ENCODE measurements around the gene ATOH8. TPM values are rescaled to one million over a fixed set of nuclear protein-coding genes. Genes with fewer than 3 reads are reported as not detected.

ATOH8 gene
- total RNA-seq, 4 donors from 2014 or later = 39.8 to 137 (median 61.9) TPM

DNA sequence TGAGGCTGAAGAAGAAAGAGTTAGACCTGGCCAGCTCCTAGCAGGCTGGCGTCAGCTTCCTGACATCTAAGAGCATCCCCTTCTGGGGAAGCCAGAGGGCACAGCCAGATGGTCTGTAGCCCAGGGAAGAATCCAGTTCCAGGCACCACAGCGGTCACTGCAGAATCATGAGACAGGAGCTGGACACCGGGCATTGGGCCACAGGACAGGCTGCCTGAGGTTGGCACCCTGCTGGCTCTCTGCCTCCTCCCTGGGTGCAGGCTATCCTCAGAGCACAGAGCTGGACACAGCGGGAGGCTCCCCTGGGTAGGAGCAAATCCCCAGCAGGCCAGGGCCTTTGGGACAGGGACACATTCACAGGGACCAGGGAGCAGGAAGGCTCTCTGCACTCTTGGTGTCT is 19.8 kb upstream of the ATOH8 start:
- TF ChIP-seq, protein P1, sequence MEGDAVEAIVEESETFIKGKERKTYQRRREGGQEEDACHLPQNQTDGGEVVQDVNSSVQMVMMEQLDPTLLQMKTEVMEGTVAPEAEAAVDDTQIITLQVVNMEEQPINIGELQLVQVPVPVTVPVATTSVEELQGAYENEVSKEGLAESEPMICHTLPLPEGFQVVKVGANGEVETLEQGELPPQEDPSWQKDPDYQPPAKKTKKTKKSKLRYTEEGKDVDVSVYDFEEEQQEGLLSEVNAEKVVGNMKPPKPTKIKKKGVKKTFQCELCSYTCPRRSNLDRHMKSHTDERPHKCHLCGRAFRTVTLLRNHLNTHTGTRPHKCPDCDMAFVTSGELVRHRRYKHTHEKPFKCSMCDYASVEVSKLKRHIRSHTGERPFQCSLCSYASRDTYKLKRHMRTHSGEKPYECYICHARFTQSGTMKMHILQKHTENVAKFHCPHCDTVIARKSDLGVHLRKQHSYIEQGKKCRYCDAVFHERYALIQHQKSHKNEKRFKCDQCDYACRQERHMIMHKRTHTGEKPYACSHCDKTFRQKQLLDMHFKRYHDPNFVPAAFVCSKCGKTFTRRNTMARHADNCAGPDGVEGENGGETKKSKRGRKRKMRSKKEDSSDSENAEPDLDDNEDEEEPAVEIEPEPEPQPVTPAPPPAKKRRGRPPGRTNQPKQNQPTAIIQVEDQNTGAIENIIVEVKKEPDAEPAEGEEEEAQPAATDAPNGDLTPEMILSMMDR (IDR thresholded peaks at IDR 0.05; ENCODE audit: low read depth) = no peak

GRCh38 chr2:85734942-85735608 is 18.7 kb upstream of the ATOH8 start:
- TF ChIP-seq, protein P1 (IDR thresholded peaks at IDR 0.05; ENCODE audit: low read depth) = no peak

DNA sequence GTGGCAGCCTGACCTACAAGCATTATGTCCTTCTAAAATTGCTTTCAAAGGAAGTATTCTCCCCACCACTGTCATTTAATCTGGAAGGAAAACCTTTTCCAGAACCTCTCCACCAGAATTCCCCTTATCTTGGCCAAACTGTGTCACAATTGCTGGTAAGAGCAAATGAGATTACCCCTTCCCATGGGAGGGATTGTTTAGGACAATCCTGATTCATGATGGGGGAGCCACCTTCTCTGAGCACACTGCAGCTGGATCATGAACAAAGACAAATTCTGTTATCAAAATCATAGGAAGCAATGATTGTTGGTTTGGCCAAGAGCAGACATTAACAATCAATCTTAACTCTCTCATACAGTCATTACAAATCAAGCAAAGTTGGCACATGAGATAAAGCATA is 18.1 kb upstream of the ATOH8 start:
- TF ChIP-seq, protein P1 (IDR thresholded peaks at IDR 0.05; ENCODE audit: low read depth) = no peak

- TF ChIP-seq, protein P1 (IDR thresholded peaks at IDR 0.05; ENCODE audit: low read depth) = no peak
These were observed 17.1 kb upstream of the ATOH8 start for GRCh38 chr2:85736456-85737355.

DNA sequence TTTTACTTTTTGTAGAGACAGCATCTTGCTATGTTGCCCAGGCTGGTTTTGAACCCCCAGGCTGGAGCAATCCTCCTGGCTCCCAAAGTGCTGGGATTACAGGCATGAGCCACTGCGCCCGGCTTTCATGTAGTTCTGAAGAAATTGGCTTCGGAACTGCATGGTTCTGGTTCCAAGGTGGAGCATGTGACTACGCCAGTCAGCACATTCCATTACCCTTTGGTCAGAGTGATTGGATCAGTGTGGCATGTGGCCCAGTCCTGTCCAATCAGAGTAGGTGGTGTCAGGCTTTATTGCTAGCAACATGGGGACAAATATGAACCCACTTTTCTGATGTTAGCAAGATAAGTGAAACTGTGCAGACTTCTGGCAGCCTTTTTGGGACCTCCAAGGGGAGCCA is 16.3 kb upstream of the ATOH8 start:
- TF ChIP-seq, protein P1 (IDR thresholded peaks at IDR 0.05; ENCODE audit: low read depth) = no peak

- TF ChIP-seq, protein P1 (IDR thresholded peaks at IDR 0.05; ENCODE audit: low read depth) = no peak
These were observed 15.8 kb upstream of the ATOH8 start for GRCh38 chr2:85737961-85738360.

DNA sequence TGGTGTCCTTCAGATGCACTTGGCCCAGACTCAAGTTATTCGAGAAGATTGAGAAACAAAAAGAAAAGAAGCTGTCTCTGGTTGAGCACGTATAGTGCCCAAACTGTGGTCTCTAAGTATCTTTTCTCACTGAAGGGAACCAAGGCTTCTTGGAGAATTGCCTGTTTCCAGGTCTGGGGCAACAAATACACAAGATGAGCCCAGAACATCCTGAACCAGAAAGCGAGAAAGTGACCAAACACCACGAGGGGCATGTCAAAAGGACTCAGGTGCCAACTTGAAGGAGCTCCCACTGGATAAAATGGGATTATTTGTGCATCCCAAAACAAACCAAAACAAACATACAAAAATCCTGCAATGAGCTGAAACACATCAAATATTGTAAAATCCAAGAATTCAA is 13.6 kb upstream of the ATOH8 start:
- TF ChIP-seq, protein P1 (IDR thresholded peaks at IDR 0.05; ENCODE audit: low read depth) = no peak

Data from subcutaneous adipose tissue (tissue), 4 donors.